HS-5 (cell line): ENCODE results near the gene NPHP4.

ENCODE experiments used
- DNase-seq: peaks from one replicate; pipeline ENCODE4 v3.0.0-alpha.2; 2012; ENCODE audit warnings: low read depth

The NPHP4 gene

DNA sequence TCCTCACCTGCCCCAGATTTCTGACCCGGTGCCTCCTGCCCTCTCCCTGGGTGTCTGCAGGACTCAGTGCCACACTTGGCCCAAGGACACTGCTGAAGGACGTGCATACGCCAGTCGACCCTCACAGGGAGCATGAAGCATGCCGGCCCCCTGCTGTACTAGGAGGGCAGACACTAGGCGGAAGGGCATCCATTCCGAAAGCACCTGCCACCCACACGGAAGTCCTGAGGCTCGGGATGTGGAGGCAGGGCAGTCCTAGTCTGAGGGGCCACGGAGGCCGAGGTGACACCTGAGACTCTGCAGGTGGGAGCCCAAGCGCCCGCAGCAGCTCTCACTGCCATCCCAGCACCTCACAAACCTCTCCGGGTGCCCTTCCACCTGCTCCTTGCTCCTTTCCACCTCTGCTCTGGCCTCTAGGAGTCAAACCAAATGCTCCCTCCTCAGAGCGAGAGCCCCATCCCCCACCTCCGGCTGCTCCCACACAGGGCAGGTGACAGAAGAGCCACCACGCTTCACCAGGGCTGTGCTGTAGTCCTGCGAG is 2.4 kb downstream of the NPHP4 start:
- DNase-seq: no peak

DNA sequence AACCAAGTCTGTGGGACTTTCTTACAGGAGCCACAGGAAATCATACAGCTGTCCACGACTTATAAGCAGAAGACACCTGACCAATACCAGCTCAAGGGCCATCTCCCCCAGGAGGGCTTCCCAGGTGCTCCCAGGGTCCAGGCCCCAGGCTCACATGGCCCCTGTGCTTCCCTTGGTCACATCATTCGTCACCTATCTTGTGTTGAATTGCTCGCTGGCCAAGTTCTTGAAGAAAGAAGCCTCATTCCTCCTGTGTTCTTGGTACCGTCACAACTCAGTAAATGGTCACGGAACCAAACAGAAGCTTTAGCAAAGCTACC is 3.0 kb downstream of the NPHP4 start:
- no peak for DNase-seq

DNA sequence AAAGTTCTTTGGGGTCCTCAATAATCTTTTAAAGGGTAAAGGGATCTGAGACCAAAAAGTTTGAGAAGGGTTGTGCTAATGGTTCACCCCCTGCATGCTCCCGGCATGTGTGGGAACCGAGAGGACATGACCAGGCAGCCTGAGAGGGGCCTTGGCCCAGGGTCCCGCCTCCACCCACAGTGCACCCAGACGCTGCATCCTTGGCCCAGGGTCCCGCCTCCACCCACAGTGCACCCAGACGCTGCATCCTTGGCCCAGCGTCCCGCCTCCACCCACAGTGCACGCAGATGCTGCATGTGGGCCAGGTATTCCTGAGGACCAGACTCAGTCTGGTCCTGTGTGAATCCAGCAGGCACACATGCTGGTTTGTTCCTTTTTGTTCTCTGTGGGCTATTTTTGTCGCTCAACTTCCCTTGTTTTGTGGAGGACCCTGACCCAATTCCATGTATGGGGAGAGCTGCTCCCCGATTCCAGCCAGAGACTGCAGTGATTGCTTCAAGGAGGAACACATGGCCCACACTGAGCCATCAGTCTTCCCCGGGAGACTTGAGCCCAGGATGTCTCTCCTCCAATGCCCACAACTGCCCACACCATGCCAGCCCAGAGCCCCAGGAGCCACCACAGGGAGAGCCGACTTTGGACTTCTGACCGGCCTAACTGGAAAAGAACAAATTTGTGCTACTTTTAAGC is 3.5 kb downstream of the NPHP4 start:
- no peak for DNase-seq

DNA sequence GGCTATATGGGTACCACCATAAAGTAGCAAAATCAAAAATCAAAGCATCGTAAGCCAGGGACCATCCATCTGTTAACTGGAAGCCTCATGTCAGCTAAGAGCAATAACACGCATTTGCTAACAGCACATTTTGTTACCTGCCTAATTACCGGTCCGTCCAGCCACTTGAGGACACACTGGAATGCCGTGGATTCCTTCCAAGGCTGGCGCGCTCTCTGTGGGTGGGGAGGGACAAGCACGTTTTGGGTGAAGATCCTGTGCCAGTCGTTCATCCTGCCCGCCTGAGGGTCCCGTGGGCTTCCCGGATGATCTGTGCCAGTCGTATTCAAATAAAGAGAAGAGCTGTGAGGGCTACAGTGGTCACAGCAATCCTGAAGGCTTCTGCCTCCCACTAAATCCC is 6.2 kb downstream of the NPHP4 start:
- no peak for DNase-seq

DNA sequence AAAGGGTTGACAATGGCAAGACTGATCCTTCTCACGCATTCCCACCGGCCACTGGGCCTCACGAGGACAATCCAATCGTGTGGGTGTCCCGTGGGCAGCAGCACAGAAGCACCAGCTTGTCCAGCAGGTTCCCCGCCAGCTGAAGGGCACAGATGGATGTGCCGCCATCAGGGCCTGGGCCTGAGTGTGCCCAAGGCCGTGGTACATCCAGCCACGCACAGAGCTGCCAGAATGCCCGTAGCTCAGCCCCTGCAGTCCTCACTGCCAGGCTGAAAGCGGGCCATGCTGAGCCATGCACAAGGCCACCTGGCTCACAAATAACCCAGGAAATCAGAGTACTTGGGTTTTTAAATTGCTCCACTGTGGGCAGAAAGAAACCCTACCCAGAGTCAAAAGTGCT is 7.0 kb downstream of the NPHP4 start:
- DNase-seq: no peak

DNA sequence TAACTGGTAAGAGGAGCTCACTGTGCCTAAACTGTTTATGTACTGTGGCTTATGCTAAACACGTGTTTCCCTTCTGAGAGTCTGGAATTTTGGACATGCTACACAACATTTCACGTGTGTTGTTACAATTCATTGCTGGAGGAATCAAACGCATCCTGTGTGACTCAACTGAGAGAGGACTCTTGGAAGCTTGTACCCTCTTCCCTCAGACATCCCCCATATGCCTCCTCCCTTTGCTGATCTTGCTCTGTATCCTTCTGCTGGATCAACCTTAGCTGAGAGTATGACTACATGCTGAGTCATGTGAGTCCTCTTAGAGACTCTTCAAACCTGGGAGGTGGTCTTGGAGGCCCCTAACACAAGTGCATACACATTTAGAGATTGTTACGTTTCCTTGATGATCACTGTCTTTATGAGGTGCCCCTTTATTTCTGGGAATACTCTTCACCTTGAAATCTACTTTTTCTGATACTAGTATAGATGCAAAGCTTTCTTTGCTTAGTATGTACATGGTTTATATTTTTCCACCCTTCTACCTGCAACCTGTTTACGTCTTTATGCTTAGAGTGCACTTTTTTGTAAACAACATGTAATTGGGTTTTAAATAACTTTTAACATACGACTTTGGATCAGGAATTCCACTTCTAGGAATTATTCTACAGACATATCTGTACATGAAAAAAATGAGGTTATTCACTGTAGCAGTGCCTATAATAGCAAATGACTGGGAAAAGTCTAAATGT is 8.7 kb downstream of the NPHP4 start:
- DNase-seq: peak; percentile 55

DNA sequence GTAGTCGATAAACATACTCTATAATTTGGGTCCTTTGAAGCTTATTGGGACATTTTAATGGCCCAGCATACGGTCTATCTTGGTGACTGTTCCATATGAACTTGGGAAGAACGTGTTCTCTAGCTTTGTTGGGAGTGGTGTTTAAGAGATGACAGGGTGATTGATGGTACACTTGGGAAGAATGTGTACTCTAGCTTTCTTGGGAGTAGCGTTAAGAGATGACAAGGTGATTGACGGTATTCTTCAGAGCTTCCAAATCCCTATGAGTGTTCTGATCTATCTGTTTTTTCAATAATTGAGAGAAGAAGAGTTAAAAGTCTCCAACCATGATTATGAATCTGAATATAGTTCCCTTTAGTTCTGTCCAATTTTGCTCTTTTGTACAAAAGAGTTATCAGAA is 9.4 kb downstream of the NPHP4 start:
- no peak for DNase-seq

DNA sequence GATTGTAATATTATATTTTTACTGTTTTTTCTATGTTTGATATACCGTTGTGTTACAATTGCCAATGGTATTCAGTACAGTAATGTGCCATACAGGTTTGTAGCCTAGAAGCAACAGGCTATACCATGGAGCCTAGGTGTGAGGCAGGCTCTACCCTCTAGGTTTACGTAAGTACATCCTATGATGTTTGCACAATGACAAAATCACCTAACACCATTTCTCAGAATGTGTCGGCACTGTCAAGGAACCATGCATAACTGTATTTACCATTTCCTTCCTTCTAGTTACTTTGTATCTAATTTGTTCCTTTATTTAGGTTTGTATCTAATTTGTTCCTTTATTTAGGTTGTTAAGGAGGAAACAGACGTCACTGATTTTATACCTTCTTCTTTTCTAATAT is 9.9 kb downstream of the NPHP4 start:
- DNase-seq: no peak

DNA sequence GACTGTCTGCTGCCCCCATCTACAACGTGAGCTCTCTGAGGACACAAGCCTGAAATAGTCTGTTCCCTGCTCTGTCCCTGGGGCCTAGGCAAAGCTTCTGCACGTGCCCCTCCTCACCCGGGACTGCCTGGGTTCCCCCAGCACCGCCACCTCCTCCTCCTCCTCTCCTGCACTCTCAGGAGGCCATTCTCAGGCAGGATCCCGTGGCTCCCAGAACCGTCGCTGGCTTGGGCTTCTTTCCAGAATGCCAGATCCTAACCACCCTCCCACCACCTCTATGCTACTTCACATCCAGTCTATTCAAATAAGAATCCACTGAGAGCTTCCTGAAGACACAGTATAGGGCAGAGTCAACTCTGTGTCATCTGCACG is 11.2 kb downstream of the NPHP4 start:
- no peak for DNase-seq

DNA sequence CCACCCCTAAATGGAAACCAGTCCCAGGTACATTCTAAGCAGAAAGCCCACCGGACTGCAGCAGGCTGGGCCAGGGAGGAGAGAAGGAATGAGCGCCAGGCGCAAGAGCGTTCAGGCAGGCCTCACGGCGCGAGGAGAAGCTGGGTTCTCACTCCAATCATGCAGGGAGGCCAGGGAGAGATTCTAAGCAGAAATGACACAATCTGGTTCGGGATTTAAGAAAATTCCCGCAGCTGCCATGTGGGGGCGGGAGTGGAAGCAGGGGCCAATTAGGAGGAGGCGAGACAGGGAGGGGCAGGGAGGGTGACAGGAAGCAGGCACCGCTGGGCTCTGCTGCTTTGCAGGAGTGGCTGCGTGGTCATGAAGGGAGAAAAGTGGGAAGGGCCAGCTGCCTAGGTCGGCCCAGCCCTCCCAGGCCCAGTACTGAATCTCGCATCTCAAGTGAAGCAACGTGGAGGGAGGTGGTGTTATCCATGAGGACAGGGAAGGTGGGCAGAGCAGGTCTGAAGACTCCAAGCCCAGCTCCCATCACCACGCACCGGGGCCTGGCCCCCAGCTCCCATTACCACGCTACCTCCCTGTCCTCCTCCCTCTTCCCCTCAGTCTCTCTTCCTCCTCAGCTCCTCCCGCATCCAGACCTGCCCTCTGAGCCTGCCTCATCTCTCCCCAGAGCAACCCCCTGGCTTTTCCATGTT is 11.8 kb downstream of the NPHP4 start:
- DNase-seq: no peak

DNA sequence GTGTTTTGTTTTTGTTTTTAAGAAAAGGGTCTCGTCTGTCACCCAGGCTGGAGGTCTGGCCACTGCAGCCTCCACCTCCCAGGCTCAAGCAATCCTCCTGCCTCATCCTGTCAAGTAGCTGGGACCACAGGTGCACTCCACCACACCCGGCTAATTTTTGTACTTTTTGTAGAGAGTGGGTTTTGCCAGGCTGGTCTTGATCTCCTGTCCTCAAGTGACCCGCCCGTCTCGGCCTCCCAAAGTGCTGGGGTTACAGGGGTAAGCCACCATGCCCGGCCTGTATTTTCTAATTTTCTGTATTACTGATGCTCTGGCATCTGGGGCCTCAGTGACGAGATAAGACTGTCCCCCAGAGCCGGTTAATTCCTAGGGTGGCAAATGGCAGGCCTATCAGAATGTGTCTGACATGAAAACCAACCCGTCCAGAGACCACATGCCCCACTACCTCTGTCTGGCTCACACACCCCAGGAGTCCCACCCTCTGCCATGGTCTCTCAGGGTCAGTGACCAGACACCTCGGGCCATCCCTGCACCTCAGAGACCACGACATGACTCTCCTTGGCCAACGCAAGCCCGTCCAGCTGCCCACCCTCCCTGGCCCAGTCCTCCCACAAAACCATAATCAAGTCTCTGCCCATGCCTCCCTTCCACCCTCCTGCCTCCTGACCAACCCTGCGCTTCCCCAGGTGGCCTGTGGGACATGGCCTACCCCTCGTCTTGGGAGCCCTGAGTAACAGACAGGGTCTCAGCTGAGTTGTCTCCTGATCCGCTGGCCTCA is 12.5 kb downstream of the NPHP4 start:
- DNase-seq: no peak

DNA sequence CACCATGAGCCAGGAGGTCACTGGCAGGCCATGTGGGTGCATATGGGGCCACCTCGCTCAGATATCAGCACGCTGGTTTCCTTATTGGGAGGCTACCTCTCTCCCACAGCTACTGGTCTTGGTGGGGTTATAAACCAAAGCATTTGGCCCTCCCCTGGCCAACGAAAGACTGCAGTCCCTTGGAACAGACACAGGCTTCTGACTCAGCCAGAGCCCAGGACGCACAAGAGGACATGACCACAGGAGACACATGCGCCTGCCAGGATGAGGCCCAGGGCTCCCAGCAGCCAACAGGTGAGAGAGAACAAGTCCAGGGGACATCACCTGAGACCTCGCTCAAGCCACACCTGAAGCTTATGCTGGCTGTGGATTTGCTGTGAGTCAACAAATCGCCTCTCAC is 13.8 kb downstream of the NPHP4 start:
- DNase-seq: no peak

DNA sequence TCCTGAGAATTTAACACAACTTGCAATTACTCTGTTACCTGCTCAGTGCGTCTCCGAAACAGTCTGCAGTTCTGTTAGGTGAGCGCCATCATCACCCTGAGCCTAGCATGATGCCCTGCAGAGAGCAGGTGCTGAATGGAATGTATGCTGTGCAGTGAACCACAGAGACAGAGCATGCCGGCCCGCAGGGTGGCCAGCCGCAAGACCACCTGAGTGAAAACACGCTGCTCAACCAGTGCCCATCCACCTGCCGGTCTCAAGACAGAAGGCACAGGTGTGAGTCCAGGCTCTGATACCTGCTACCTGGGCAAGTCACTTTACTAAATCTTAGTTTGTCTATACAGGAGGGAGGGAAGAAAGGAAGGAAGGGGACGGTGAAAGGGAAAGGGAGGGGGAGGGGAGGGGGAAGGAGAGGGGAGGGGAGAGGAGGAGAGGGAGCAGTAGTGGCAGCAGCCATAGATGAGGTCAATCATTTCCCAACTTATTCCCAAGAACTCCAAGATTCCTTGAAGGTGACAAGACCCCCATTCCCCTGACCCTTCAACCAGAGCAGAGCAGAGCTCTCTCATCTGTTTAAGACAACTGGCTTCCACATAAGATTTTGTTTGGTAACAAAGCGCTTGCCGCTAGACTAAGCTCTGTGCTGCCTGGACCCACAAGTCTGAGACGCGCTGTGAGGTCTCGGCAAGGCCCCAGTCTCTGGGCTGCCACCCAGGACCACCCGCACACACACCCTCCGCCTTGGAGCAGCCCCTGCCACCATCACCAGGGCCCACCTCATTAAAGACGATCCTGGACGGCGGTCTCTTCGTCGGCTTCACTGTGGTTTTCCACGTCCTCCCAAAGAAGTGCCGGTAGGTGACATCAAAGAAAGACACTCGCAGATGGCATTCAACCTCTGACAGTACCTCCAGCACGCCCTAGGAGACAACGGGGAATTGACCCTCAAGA is 14.5 kb downstream of the NPHP4 start:
- no peak for DNase-seq

DNA sequence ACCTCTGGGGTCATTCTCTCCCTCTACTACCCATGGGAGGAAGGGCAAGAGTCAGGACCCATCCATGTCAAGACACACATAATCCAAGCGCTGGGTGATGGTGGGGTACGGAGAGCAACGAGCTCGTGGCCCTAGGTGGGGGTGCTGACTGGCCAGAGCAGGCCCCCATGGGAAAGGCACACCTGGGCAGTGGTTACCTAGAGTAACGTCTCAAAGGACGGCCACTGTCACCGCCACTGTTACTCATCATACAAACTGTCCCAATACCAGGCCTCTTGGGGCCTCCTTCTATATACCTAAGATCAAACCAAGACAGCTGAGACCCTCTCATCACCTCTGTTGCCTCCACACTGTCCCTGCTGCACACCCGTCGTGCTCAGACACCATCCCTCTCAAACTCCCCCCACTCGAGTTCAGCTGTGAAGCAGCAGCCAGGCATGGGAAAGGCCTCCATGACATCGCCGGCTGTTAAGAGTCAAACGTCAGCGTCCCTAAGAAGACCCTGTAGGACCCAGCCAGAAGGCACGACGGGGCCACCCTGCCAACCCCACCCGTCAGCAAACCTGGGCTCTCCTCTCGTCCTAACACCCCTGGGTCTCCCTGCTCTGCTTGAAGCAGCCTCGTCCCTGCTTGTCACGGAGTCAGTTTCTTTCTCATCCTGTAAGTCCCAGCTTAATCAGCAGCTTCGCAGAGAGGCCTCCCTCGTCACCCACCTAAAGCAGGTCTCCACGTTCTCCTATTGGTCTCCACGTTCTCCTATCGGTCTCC is 15.3 kb downstream of the NPHP4 start:
- DNase-seq: no peak

DNA sequence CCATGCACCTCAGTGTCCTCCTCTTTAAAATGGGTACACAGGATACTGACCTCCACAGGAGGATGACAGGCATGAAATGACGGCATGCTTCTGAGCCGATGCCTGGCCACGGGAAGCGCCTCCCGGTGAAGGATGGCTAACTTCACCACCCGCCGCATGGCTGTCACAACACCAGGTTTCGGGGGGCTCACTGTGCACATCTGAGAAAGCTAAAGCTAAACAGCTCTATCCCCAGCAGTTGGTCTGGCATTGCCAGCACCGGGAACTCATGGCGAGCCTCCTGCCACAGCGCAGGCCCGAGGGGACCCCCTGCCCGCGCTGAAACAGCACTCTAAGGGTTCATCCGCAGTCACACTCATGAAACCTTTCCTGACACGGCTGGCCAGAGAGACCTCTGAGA is 16.0 kb downstream of the NPHP4 start:
- no peak for DNase-seq

DNA sequence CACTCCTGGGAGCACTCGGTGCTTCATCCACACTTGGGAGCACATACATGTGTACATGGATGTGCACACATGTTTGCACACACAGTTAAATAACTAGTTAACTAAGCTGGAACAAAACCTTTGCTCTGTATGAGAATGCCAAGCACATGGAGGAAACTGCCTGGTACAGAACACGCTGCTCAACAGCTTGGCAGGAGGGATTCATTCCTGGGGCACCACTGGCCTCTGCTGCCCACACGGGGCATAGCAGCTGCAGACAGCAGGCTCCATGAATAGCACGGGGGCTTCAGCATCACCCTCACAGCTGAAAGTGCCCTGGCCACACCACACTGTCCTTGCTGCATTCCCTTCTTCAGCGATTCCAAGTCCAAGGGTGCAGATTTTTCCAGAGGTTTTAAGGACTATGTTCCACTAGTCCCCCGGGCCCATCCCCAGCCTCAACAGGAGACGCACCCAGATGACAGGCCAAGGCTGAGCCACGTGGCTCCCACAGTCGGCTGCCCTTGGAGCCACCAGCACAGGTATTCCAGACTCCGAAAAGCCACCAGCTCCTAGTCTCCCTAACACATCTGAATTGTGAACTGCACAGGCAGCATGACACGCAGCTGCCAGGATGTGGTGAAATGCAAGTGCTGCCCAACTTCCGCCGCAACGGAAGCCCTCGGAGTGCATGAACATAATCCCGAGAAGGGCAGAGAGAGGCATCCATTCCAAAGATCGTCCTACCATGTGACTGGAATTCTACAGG is 16.9 kb downstream of the NPHP4 start:
- no peak for DNase-seq

DNA sequence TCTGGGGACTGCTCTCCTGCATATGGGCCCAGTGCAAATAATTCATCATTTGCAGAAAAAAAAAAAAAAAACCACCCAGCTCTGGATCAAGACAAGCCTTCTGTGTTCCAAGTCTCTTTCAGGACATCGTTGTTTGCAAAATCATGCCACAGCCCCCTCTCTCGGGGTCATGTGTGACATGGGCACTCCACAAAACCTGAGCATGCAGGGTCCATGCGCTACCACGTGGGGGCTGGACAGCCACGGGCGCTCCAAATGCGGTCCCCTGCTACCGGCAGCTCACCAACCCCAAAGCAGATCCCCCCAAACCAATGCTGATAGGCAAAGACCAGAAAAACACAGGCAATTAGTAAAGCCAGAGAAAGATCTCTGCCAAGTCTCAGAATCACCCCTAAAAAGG is 17.6 kb downstream of the NPHP4 start:
- DNase-seq: no peak

DNA sequence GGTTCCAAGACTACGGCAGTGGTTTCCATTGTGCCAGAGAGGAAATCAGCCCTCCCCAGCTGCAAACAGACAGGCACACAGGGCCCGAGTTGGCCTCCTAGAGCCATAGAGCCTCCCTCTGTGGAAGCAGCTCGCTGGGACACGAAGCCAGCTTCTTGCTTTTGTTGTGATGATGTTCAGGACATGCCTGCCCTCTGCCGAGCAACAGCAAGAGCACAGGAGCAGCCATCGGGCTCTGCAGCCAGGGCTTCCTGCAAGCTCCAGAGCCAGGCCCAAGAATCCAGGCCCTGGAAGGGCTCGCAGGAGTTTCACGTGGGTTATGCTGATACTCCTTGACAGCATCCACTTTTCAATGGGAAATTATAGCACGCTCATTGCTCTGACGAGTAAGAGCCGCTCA is 18.5 kb downstream of the NPHP4 start:
- no peak for DNase-seq

DNA sequence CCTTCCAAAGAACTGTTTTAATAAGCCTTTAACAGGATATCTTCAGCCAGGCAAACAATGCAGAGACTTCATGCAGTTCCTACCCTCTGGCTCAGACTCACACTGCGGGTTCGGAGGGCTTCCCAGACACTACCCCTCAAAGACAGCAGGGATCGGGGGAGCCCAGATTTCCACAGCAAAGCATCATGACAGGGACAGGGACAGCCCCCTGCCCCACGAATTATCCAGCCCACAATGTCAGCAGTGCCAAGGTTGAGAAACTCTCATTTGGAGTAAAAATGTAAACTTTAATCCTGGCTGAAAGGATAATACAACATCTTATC is 20.1 kb downstream of the NPHP4 start:
- DNase-seq: no peak
